Neural cell (in vitro differentiated cells): ENCODE results near the gene TMEM94. TPM values are rescaled to one million over a fixed set of nuclear protein-coding genes. Genes with fewer than 3 reads are reported as not detected.

Experiments
- H2AFZ ChIP-seq: fragments of 200-600, 300-800 bp; sonication (generic), shearing (Covaris generic); 2 replicates; pipeline ENCODE4 v1.6.0; 2014; ENCODE audit warnings: low read depth, mild to moderate bottlenecking, antibody characterized with exemption, low read length, moderate library complexity
- H3F3A ChIP-seq: fragments of 200-600 bp; shearing (Covaris generic); 2 replicates; pipeline ENCODE4 v1.6.1; 2016; ENCODE audit warnings: mild to moderate bottlenecking, moderate library complexity, mixed read lengths, antibody characterized with exemption, low read length; ENCODE audit not compliant: insufficient read depth, poor library complexity, severe bottlenecking
- H3K27ac ChIP-seq: fragments of 200-600, 300-800 bp; sonication (generic), shearing (Covaris generic); 2 replicates; pipeline ENCODE4 v1.5.1; 2014; ENCODE audit warnings: mild to moderate bottlenecking, low read length, moderate library complexity
- H3K27me3 ChIP-seq: fragments of 300-800, 200-600 bp; sonication (generic), shearing (Covaris generic); 2 replicates; pipeline ENCODE4 v1.6.0; 2014; ENCODE audit warnings: mild to moderate bottlenecking, low read depth, low read length, moderate library complexity; ENCODE audit not compliant: insufficient read depth
- H3K36me3 ChIP-seq: fragments of 300-800, 200-600 bp; sonication (generic), shearing (Covaris generic); 2 replicates; pipeline ENCODE4 v1.5.1; 2014; ENCODE audit warnings: mild to moderate bottlenecking, antibody characterized with exemption, low read length, moderate library complexity; ENCODE audit not compliant: insufficient read depth
- H3K4me2 ChIP-seq: fragments of 300-800, 200-600 bp; sonication (generic), shearing (Covaris generic); 2 replicates; pipeline ENCODE4 v1.6.0; 2014; ENCODE audit warnings: mild to moderate bottlenecking, low read length
- H3K4me3 ChIP-seq: fragments of 300-800, 200-600 bp; sonication (generic), shearing (Covaris generic); 2 replicates; pipeline ENCODE4 v1.5.1; 2014; ENCODE audit warnings: mild to moderate bottlenecking, low read length, moderate library complexity
- H3K79me2 ChIP-seq: fragments of 200-600 bp; shearing (Covaris generic); replicated peaks from 2 replicates; pipeline ENCODE4 v1.6.0; 2014; ENCODE audit warnings: mild to moderate bottlenecking, low read length, moderate library complexity; ENCODE audit not compliant: insufficient read depth
- H3K9ac ChIP-seq: fragments of 300-800, 200-600 bp; sonication (generic), shearing (Covaris generic); 2 replicates; pipeline ENCODE4 v1.6.1; 2016; ENCODE audit warnings: mild to moderate bottlenecking, low read length, mixed read lengths
- H3K9me2 ChIP-seq: fragments of 200-600 bp; shearing (Covaris generic); 2 replicates; pipeline ENCODE4 v1.6.1; 2016; ENCODE audit warnings: mild to moderate bottlenecking, low read length, mixed read lengths; ENCODE audit not compliant: insufficient read depth
- H3K9me3 ChIP-seq: fragments of 200-600, 300-800 bp; sonication (generic), shearing (Covaris generic); 2 replicates; pipeline ENCODE4 v1.6.1; 2016; ENCODE audit warnings: mild to moderate bottlenecking, mixed run types, low read length, moderate library complexity, mixed read lengths
- H4K20me1 ChIP-seq: fragments of 200-600 bp; shearing (Covaris generic); 2 replicates; pipeline ENCODE4 v1.6.1; 2016; ENCODE audit warnings: mild to moderate bottlenecking, mixed run types; ENCODE audit not compliant: insufficient read depth
- CTCF ChIP-seq: fragments of 450-650 bp; IDR thresholded peaks from 2 replicates; pipeline ENCODE4 v1.5.1; 2014; ENCODE audit warnings: antibody characterized with exemption, mild to moderate bottlenecking, moderate library complexity; ENCODE audit not compliant: poor library complexity, severe bottlenecking
- EP300 ChIP-seq: fragments of 450-650 bp; conservative IDR thresholded peaks from 2 replicates; pipeline ENCODE4 v1.6.1; 2014; ENCODE audit warnings: antibody characterized with exemption, mild to moderate bottlenecking, moderate library complexity; ENCODE audit not compliant: poor library complexity, severe bottlenecking
- EZH2 ChIP-seq: fragments of 200-600, 300-800 bp; shearing (Covaris generic), sonication (generic); IDR thresholded peaks from 2 replicates; pipeline ENCODE4 v1.6.1; 2014; ENCODE audit warnings: antibody characterized with exemption, low read length, borderline replicate concordance, mild to moderate bottlenecking; ENCODE audit not compliant: insufficient read depth, poor library complexity, severe bottlenecking
- MXI1 ChIP-seq: fragments of 450-650 bp; conservative IDR thresholded peaks from 2 replicates; pipeline ENCODE4 v1.6.1; 2014; ENCODE audit warnings: antibody characterized with exemption, mild to moderate bottlenecking; ENCODE audit not compliant: poor library complexity, severe bottlenecking
- POLR2AphosphoS5 ChIP-seq: IDR thresholded peaks from 2 replicates; pipeline ENCODE4 v1.6.1; 2012
- RAD21 ChIP-seq: fragments of 450-650 bp; conservative IDR thresholded peaks from 2 replicates; pipeline ENCODE4 v1.6.1; 2014; ENCODE audit warnings: antibody characterized with exemption, mild to moderate bottlenecking, moderate library complexity
- REST ChIP-seq: IDR thresholded peaks from 2 replicates; pipeline ENCODE4 v1.6.1; 2012; ENCODE audit warnings: borderline replicate concordance
- SMC3 ChIP-seq: fragments of 450-650 bp; conservative IDR thresholded peaks from 2 replicates; pipeline ENCODE4 v1.6.1; 2014; ENCODE audit warnings: antibody characterized with exemption, mild to moderate bottlenecking, moderate library complexity; ENCODE audit not compliant: poor library complexity
- TAF1 ChIP-seq: IDR thresholded peaks from 2 replicates; pipeline ENCODE4 v1.6.1; 2012; ENCODE audit warnings: low read depth
- polyA plus RNA-seq: library from polyadenylated mRNA; depleted of rRNA; stranded (reverse); fragments of >200 nt; gene quantifications from 2 replicates; pipeline ENCODE4 v1.2.3, GENCODE V29; 2014

The TMEM94 gene
- polyA plus RNA-seq, 1 donor from 2014 or later: 37.0 TPM

GRCh38 chr17:75521951-75522727, 65.7 kb downstream of the TMEM94 start:
- H3K9ac ChIP-seq: no peak overlapping the region
- no peaks in the 10 kb centered on the region for H3K36me3 ChIP-seq
- H2AFZ ChIP-seq: no peak overlapping the region
- H3K4me3 ChIP-seq: no peak overlapping the region
- H3K4me2 ChIP-seq: no peak overlapping the region
- peaks cover 29% of the 10 kb centered on the region for H3K27me3 ChIP-seq
- no peaks in the 10 kb centered on the region for H3K79me2 ChIP-seq
- no peaks in the 10 kb centered on the region for H3K9me3 ChIP-seq
- no peak overlapping the region for H3K27ac ChIP-seq
- H3F3A ChIP-seq: no peaks in the 10 kb centered on the region
- no peak for TF ChIP-seq REST
- TF ChIP-seq TAF1: no peak
- TF ChIP-seq MXI1: no peak
- TF ChIP-seq EZH2: no peak
- TF ChIP-seq POLR2AphosphoS5: no peak
- no peak for TF ChIP-seq RAD21
- TF ChIP-seq CTCF: no peak
- no peak for TF ChIP-seq EP300
- TF ChIP-seq SMC3: no peak
- no peaks in the 10 kb centered on the region for H3K9me2 ChIP-seq
- H4K20me1 ChIP-seq: no peaks in the 10 kb centered on the region

GRCh38 chr17:75523647-75524046, 67.2 kb downstream of the TMEM94 start:
- H3K4me3 ChIP-seq: no peak overlapping the region
- no peaks in the 10 kb centered on the region for H3K36me3 ChIP-seq
- TF ChIP-seq SMC3 (no peak), POLR2AphosphoS5 (no peak), RAD21 (no peak), EZH2 (no peak), EP300 (no peak), MXI1 (no peak), TAF1 (no peak)
- H3K27ac ChIP-seq: no peak overlapping the region
- H3F3A ChIP-seq: no peaks in the 10 kb centered on the region
- peaks cover 33% of the 10 kb centered on the region for H3K27me3 ChIP-seq
- no peaks in the 10 kb centered on the region for H3K9me2 ChIP-seq
- H2AFZ ChIP-seq: no peak overlapping the region
- H3K9me3 ChIP-seq: no peaks in the 10 kb centered on the region
- no peaks in the 10 kb centered on the region for H4K20me1 ChIP-seq
- H3K4me2 ChIP-seq: no peak overlapping the region
- no peak overlapping the region for H3K9ac ChIP-seq
- no peaks in the 10 kb centered on the region for H3K79me2 ChIP-seq
